Astrocyte of the spinal cord (primary cell): ENCODE measurements around the gene DCN.

ENCODE experiments used
- DNase-seq: peaks from one replicate; pipeline ENCODE4 v3.0.0; 2011; ENCODE audit warnings: low read depth, low spot score
- H3K4me3 ChIP-seq: 2 replicates; pipeline ENCODE4 v1.5.1; 2011; ENCODE audit warnings: low read depth, mild to moderate bottlenecking, low read length, moderate library complexity
- in situ Hi-C: cut with HindIII; loops from 2 replicates; pipeline ENCODE4 v1.10.0; 2017; ENCODE audit warnings: low sequenced_read_pairs
- TF ChIP-seq, protein P1 (sequence below): IDR thresholded peaks from 2 replicates; pipeline ENCODE4 v1.5.1; 2012; ENCODE audit warnings: low read depth, mild to moderate bottlenecking, low read length, inconsistent platforms

Gene DCN, protein sequence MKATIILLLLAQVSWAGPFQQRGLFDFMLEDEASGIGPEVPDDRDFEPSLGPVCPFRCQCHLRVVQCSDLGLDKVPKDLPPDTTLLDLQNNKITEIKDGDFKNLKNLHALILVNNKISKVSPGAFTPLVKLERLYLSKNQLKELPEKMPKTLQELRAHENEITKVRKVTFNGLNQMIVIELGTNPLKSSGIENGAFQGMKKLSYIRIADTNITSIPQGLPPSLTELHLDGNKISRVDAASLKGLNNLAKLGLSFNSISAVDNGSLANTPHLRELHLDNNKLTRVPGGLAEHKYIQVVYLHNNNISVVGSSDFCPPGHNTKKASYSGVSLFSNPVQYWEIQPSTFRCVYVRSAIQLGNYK

DNA sequence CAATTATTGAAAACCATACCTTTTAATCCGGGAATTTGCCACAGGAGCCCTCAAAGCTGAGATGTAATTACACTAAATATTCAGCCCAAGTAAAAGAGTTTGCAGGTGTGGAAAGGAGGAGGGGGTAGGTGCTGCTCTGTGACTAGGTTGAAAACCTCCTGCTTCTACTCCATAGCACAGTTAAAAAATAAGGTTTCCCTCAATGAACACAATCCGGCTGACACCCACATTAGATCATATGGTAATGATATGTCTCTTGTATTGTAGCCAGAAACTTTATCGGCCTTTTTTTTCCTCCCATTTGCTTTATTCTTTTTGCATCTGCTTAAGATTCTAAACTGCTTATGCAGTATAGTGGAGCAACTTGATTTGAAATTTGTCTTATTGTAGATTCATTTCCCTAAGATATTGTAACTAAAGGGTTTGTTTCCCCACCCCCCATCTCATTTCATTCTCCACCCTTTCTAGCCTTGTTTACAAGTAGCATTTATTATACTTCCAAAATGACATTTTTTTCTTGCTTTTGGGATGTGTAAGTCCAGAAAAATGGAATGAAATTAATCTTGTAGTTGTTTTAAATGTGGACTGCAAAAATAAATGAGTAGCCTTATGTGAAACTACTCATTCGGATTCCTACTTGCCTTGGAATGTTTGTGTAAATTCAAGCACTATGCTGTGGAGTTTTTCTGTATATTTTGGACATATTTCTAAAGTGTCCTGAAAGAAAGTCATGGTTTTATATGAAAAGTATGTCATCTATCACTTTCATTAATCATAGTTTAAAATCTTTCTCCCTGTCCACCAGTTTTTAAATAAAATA is at the start of gene DCN:
Gene DCN (minus strand): TSS at position 182 of the 820 bp plus-strand sequence. CDS start 4,265 bp downstream, outside the sequence.
- TF ChIP-seq, protein P1, sequence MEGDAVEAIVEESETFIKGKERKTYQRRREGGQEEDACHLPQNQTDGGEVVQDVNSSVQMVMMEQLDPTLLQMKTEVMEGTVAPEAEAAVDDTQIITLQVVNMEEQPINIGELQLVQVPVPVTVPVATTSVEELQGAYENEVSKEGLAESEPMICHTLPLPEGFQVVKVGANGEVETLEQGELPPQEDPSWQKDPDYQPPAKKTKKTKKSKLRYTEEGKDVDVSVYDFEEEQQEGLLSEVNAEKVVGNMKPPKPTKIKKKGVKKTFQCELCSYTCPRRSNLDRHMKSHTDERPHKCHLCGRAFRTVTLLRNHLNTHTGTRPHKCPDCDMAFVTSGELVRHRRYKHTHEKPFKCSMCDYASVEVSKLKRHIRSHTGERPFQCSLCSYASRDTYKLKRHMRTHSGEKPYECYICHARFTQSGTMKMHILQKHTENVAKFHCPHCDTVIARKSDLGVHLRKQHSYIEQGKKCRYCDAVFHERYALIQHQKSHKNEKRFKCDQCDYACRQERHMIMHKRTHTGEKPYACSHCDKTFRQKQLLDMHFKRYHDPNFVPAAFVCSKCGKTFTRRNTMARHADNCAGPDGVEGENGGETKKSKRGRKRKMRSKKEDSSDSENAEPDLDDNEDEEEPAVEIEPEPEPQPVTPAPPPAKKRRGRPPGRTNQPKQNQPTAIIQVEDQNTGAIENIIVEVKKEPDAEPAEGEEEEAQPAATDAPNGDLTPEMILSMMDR = no peak
- in situ Hi-C loops = no loop called here
- peak within 1 kb of the TSS; percentile 54 for H3K4me3 ChIP-seq
- DNase-seq = peak; percentile 63

DNA sequence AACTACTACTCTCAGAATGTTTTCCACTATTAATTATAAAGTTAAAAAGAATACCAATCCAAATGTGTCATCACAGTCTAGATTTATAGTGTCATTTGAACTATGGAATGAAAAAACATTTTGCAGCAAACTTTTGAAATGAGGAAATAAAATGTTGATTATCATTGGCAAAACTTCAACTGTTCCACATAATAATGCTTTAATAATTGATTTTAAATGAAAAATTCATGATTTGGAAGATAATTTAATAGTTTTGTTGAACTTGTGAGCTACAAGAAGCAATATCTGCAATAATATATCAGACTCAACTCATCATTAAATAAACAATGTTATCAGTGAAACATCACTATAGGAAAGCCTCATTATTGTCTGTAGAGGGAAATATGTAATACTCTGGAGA is 48.2 kb upstream of the DCN start:
- DNase-seq = no peak
- H3K4me3 ChIP-seq = no peak overlapping the region
- in situ Hi-C loops = no loop called here
- TF ChIP-seq, protein P1 = no peak

DNA sequence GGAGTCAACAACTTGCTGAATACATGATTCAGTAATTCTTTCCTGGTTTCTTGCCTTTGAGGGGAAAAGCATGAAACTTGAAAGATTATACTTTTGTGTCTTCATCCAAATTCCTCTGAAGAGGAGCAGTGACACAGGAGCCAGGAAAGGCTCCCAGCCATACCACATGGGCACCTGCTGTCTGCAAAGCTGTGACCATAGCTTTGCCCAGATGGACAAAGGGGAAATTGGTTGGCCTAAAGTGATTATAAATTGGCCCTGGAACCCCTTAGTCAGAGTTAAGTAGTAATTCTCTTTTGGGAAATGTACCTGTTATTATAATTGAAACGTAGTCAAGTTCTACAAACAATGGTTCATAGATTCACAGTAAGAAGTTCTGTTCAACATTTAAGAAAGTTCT is 44.3 kb upstream of the DCN start:
- no peak overlapping the region for H3K4me3 ChIP-seq
- TF ChIP-seq, protein P1 = no peak
- in situ Hi-C loops = no loop called here
- no peak for DNase-seq

DNA sequence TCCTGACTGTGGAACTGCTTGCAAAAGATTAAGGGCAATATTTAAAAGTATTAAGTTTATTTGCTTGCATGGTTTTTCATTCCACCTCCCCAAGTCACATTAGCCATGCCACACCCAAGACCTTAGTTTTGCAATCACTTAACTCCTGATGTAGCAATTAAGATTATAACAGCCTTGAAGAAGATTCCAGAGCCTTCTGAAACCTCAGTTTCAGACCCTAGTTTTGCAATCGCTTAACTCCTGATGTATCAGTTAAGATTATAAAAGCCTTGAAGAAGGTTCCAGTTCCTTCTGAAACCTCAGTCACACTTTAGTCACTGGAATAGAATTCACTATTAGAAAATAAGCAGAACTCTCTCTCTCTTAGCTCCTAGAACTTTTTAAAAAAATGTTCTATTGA is 42.7 kb upstream of the DCN start:
- in situ Hi-C loops = no loop called here
- no peak for DNase-seq

DNA sequence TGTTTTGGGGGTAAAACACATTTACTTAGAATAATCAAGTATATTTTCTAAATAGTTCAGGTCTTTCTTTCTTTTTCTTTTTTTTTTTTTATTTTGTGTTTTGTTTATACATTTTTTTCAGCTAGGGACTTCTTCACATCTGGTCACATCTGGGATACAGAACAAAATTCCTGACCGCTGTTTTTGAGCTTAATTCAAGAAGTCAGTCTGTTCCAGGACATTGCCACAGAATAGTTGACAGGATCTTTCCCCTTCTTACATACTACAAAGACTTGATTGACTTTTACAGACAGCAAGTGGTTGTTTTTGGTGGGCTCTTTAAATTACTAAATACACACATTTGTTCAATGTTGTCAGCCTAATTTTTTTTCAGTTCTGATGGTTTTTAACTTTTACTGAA is 41.8 kb upstream of the DCN start:
- TF ChIP-seq, protein P1 = no peak
- no peak overlapping the region for H3K4me3 ChIP-seq
- no peak for DNase-seq
- in situ Hi-C loops = no loop called here

More for the DNA sequence above, 42.7 kb upstream of the DCN start:
- H3K4me3 ChIP-seq = no peak overlapping the region
- TF ChIP-seq, protein P1 = no peak

DNA sequence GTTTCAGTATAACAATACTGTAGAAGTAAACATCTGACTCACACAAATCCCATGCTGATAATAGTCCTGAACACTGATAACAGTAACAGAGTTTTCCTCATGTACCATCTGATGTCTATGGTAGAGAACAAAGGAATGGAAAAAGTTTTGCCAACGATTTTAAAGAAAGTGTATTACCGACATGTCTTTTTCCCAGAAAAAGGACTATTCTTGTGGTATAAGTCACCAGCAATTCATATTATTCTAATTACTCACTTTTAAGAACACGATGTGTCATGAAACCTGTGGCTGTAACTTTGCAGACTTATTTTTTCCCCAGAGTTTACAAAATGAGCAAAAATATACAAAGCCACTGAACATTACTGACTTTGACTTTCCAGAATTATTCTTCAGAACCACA is 40.1 kb upstream of the DCN start:
- peak; percentile 83 for DNase-seq
- TF ChIP-seq, protein P1 = no peak
- H3K4me3 ChIP-seq = no peak overlapping the region
- in situ Hi-C loops = no loop called here
